GM12878 (cell line): ENCODE results near the gene SPART. TPM values are rescaled to one million over a fixed set of nuclear protein-coding genes. Genes with fewer than 3 reads are reported as not detected.

Experiments
- ATAC-seq: fragments of 200-7000 bp; cut with Tn5 transposase; 3 replicates; pipeline ENCODE4 v1.9.1; 2020; ENCODE audit warnings: mild to moderate bottlenecking, moderate library complexity
- BruUV-seq: library from RNA; stranded (reverse); fragments of 400-500 nt; replicated peaks from 2 replicates; lab custom pipeline; 2021; lab: Mats Ljungman, UMichigan
- CTCF ChIA-PET: fragments of 300-600 bp; sonication (Branson Sonifier 250); formaldehyde crosslinking; extraction: SDS; loops from one replicate; lab custom pipeline; 2021; ENCODE audit warnings: inconsistent platforms; lab: Yijun Ruan, JAX
- POLR2A ChIA-PET: fragments of 350-600 bp; formaldehyde crosslinking; extraction: SDS; loops from one replicate; lab custom pipeline; 2021; ENCODE audit warnings: inconsistent platforms; lab: Charles Lee
- RAD21 ChIA-PET: fragments of 300-600 bp; sonication (Branson Sonifier 250); formaldehyde crosslinking; loops from one replicate; lab custom pipeline; 2023; ENCODE audit warnings: antibody characterized with exemption; ENCODE audit not compliant: unreplicated experiment; lab: Charles Lee
- SMC1A ChIA-PET: fragments of 300-600 bp; sonication (Branson Sonifier 250); formaldehyde crosslinking; loops from one replicate; lab custom pipeline; 2023; ENCODE audit not compliant: unreplicated experiment, uncharacterized antibody; lab: Charles Lee
- DNase-seq: peaks from one replicate; pipeline ENCODE4 v3.0.0-alpha.2; 2011; ENCODE audit warnings: low read depth, low spot score
- FAIRE-seq: peaks from 3 replicates; lab custom pipeline; 2011; peaks lifted over from hg19 to GRCh38; lab: Jason Lieb, UNC
- H2AFZ ChIP-seq: 2 replicates; pipeline ENCODE4 v1.6.0; 2011; ENCODE audit warnings: low read depth, low read length, control low read depth; ENCODE audit not compliant: control insufficient read depth
- H3K27ac ChIP-seq: 2 replicates; pipeline ENCODE4 v1.5.1; 2011; ENCODE audit warnings: control low read depth; ENCODE audit not compliant: control insufficient read depth, insufficient read depth
- H3K27me3 ChIP-seq, 2 experiments: replicated peaks in 1 of 2; 2 replicates each; pipeline versions ENCODE4 v1.6.0 to v1.6.1; 2011; ENCODE audit warnings: low read length in 1 of 2; ENCODE audit not compliant: control insufficient read depth in 2 of 2, insufficient read depth in 2 of 2
- H3K36me3 ChIP-seq, 2 experiments: 2 replicates each; pipeline ENCODE4 v1.5.1; 2011; ENCODE audit warnings: low read length in 1 of 2; ENCODE audit not compliant: control insufficient read depth in 2 of 2, insufficient read depth in 2 of 2
- H3K4me1 ChIP-seq: 2 replicates; pipeline ENCODE4 v1.6.1; 2011; ENCODE audit warnings: mild to moderate bottlenecking, low read length, moderate library complexity, mixed read lengths; ENCODE audit not compliant: control insufficient read depth, insufficient read depth
- H3K4me2 ChIP-seq: 2 replicates; pipeline ENCODE4 v1.6.0; 2011; ENCODE audit warnings: control low read depth; ENCODE audit not compliant: control insufficient read depth, insufficient read depth
- H3K4me3 ChIP-seq: fragments of 200-600 bp; sonication (generic); 2 replicates; pipeline ENCODE4 v1.5.1; 2016
- H3K79me2 ChIP-seq: 2 replicates; pipeline ENCODE4 v1.6.0; 2011; ENCODE audit warnings: low read length; ENCODE audit not compliant: control insufficient read depth, insufficient read depth
- H3K9ac ChIP-seq: 2 replicates; pipeline ENCODE4 v1.8.0; 2011; ENCODE audit warnings: low read length, control low read depth, mixed read lengths; ENCODE audit not compliant: control insufficient read depth, insufficient read depth
- H3K9me3 ChIP-seq: replicated peaks from 3 replicates; pipeline ENCODE4 v1.5.1; 2011; ENCODE audit warnings: mild to moderate bottlenecking, low read length; ENCODE audit not compliant: control insufficient read depth, insufficient read depth
- H4K20me1 ChIP-seq: 2 replicates; pipeline ENCODE4 v1.6.0; 2011; ENCODE audit not compliant: control insufficient read depth, insufficient read depth
- DPF2 ChIP-seq: fragments of 450-650 bp; IDR thresholded peaks from 2 replicates; pipeline ENCODE4 v1.6.1; 2017; ENCODE audit warnings: mild to moderate bottlenecking
- NFYB ChIP-seq: IDR thresholded peaks from 2 replicates; pipeline ENCODE4 v1.6.1; 2011; ENCODE audit warnings: low read depth, mild to moderate bottlenecking, low read length, improper control_type of control experiment, moderate library complexity; ENCODE audit not compliant: insufficient read depth
- POU2F2 ChIP-seq: IDR thresholded peaks from 3 replicates; pipeline ENCODE4 v1.6.1; 2011; ENCODE audit warnings: low read depth, mild to moderate bottlenecking, low read length, borderline replicate concordance
- WGBS: methylation state at CpG from one replicate; pipeline ENCODE4 v1.1.6; 2016; ENCODE audit warnings: low lambda C conversion rate; ENCODE audit not compliant: insufficient replicate concordance, insufficient coverage; ENCODE audit errors: missing lambda C conversion rate; 5-methylcytosine and 5-hydroxymethylcytosine counted together
- in situ Hi-C: fragments of 300-500 bp; cut with MboI; formaldehyde crosslinking; loops from 9 replicates; pipeline ENCODE4 v1.14.3; 2018; ENCODE audit warnings: mixed read lengths
- intact Hi-C: fragments of 100-400 bp; cut with micrococcal nuclease; formaldehyde crosslinking; loops from one replicate; pipeline ENCODE4 v1.14.2; 2022; ENCODE audit not compliant: unreplicated experiment
- polyA plus RNA-seq, 11 experiments: library from polyadenylated mRNA; depleted of rRNA in 4 of 11; unstranded in 6 of 11; stranded (reverse) in 5 of 11; fragments of >200 nt; fragmentation: Nextera tagmentation in 4 of 11; fragmentation: Illumina TruSeq in 1 of 11; extraction: Ambion mirVana in 4 of 11; extraction: Trizol in 1 of 11; gene quantifications; 1 replicate in 1 of 11; 2 replicates in 10 of 11; pipeline versions ENCODE4 v1.2.1 to v1.2.3, GENCODE V29; 2011 to 2016; ENCODE audit warnings: inconsistent platforms in 2 of 11, missing spikeins in 2 of 11, low read depth in 1 of 11
- total RNA-seq, 4 experiments: library from RNA; depleted of rRNA in 3 of 4; stranded (reverse); fragments of >200 nt in 3 of 4; fragmentation: Illumina TruSeq in 1 of 4; extraction: Trizol in 1 of 4; gene quantifications; 2 replicates each; pipeline versions ENCODE4 v1.2.1 to v1.2.3, GENCODE V29; 2013 to 2021
- TF ChIP-seq, protein P1 (sequence below): IDR thresholded peaks from 2 replicates; pipeline ENCODE4 v1.6.1; 2011; ENCODE audit warnings: borderline replicate concordance, low read depth, mild to moderate bottlenecking, moderate library complexity, low read length; ENCODE audit not compliant: insufficient read depth, poor library complexity, severe bottlenecking
- TF ChIP-seq, protein P2 (sequence below): IDR thresholded peaks from 2 replicates; pipeline ENCODE4 v1.6.1; 2012; ENCODE audit warnings: low read depth, low read length, improper control_type of control experiment
- TF ChIP-seq, protein P3 (sequence below): IDR thresholded peaks from 2 replicates; pipeline ENCODE4 v1.6.1; 2012; ENCODE audit warnings: mild to moderate bottlenecking, low read depth, low read length
- TF ChIP-seq, protein P4 (sequence below), 3 experiments: IDR thresholded peaks in 2 of 3; conservative IDR thresholded peaks in 1 of 3; 2 replicates each; pipeline ENCODE4 v1.5.1; 2011; ENCODE audit warnings: low read depth in 3 of 3, low read length in 3 of 3, mild to moderate bottlenecking in 3 of 3, control low read depth in 2 of 3, moderate library complexity in 2 of 3, inconsistent platforms in 1 of 3, mixed read lengths in 1 of 3; ENCODE audit not compliant: control insufficient read depth in 2 of 3, insufficient read depth in 1 of 3; ENCODE audit errors: extremely low read depth in 1 of 3

The SPART gene
- total and polyA plus RNA-seq, 10 of the 15 experiments (the other 5 are each of a cell fraction or from before 2014, with no cell fraction given), result 17.6 to 74.6 (median 42.1) TPM

DNA sequence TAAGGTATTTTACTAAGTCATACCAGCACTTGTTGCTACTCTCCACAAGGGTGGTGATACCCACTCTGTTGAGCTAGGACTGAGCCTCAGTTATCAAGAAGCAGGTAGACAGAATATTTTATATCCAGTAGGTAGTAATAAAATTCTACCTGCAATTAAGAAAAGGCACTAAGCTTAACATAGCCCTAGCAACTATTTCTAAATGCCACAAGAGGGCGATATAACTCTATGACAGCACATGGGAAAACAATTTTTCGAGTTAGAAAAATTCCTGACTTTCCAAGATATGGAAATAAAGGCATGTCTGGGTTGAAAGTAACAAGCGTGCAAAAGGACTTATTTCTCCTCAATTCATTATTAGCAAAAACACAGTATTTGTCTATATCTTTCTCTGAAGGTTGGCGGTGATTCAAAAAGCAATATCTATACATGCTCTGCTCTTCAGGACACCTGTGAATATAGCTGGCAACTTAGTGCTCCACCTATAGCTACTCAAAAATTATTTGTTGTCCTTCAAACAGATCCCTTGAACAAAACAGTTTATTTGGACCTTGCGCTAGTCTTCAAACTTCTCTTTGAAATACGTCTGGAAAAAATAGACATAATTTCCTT is 63.3 kb downstream of the SPART start (continued):
- TF ChIP-seq, protein P1, sequence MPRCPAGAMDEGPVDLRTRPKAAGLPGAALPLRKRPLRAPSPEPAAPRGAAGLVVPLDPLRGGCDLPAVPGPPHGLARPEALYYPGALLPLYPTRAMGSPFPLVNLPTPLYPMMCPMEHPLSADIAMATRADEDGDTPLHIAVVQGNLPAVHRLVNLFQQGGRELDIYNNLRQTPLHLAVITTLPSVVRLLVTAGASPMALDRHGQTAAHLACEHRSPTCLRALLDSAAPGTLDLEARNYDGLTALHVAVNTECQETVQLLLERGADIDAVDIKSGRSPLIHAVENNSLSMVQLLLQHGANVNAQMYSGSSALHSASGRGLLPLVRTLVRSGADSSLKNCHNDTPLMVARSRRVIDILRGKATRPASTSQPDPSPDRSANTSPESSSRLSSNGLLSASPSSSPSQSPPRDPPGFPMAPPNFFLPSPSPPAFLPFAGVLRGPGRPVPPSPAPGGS, result no peak
- TF ChIP-seq DPF2, result no peak

DNA sequence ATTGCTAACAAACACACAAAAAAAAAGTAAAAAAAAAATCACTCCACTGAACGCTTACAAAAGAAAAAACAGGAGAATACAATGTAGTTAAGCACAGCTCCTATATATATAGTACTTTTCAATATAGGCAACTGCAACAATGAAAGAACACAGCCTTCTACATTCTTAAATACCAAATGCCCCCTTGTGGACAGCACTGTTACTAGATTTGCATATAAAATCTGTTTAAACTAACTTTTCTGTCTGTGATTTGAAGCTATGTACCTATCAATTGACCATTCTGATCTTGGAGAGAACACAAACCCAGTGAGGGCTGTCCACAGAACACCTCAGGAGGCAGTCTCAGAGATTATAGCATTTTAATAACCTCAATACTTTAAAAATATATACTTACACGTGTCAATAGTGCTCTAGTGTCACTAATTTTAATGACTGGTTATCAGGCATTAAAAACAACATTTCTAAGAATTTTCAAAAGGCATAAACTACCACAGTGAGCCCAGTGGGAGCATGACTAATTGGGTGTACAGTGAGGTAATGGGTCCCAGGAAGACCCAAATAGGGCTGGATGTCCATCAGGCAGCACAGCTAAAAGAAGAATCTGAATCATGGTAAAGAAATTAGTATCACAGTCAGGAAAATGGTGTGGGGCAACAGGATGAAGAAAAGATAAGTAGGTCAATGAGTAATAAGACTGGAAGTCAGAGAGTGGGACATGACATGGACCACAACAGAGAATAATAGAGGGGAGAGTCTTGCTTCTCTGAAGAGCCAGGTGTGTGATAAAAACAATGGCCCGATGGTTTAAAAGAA is 70.8 kb downstream of the SPART start:
- Histone ChIP-seq H3K79me2 (no peaks in the 10 kb centered on the region), H3K4me1 (no peaks in the 10 kb centered on the region), H3K9me3 (no peaks in the 10 kb centered on the region), H3K4me3 (no peak overlapping the region), H4K20me1 (no peaks in the 10 kb centered on the region), H3K27ac (no peak overlapping the region), H3K4me2 (no peak overlapping the region), H2AFZ (no peak overlapping the region), H3K36me3 (no peaks in the 10 kb centered on the region), H3K27me3 (no peaks in the 10 kb centered on the region), H3K9ac (no peak overlapping the region)
- in situ Hi-C loops, result loop anchor here (5.0 kb wide), 1 partner anchor 298 kb away; no protein-coding TSS in a partner anchor
- intact Hi-C loops, result loop anchor here (1.0 kb wide), 1 partner anchor 297 kb away; no protein-coding TSS in a partner anchor
- SMC1A ChIA-PET, result interaction anchor here (0.9 to 4.4 kb wide), 6 partner anchors 11 to 297 kb away, joined by 3 to 59 read pairs (median 4); no protein-coding TSS in a partner anchor
- peak; percentile 69 for ATAC-seq
- no peak for FAIRE-seq
- no peak for DNase-seq
- POLR2A ChIA-PET, result interaction anchor here (1.4 kb wide), 1 partner anchor 10 kb away, joined by 3 read pairs; no protein-coding TSS in a partner anchor
- WGBS, result 12% methylated on average over 3 of the region's 3 CpGs
- CTCF ChIA-PET, result interaction anchor here (0.6 to 6.4 kb wide), 21 partner anchors 8 to 372 kb away, joined by 3 to 122 read pairs (median 4); partner anchors contain the start of gene SPART
- RAD21 ChIA-PET, result interaction anchor here (0.9 to 6.2 kb wide), 6 partner anchors 11 to 297 kb away, joined by 3 to 81 read pairs (median 4); no protein-coding TSS in a partner anchor
- BruUV-seq, result no TSS peak
- TF ChIP-seq NFYB, result no peak
- TF ChIP-seq, protein P2, sequence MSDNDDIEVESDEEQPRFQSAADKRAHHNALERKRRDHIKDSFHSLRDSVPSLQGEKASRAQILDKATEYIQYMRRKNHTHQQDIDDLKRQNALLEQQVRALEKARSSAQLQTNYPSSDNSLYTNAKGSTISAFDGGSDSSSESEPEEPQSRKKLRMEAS, result no peak
- TF ChIP-seq, protein P3, sequence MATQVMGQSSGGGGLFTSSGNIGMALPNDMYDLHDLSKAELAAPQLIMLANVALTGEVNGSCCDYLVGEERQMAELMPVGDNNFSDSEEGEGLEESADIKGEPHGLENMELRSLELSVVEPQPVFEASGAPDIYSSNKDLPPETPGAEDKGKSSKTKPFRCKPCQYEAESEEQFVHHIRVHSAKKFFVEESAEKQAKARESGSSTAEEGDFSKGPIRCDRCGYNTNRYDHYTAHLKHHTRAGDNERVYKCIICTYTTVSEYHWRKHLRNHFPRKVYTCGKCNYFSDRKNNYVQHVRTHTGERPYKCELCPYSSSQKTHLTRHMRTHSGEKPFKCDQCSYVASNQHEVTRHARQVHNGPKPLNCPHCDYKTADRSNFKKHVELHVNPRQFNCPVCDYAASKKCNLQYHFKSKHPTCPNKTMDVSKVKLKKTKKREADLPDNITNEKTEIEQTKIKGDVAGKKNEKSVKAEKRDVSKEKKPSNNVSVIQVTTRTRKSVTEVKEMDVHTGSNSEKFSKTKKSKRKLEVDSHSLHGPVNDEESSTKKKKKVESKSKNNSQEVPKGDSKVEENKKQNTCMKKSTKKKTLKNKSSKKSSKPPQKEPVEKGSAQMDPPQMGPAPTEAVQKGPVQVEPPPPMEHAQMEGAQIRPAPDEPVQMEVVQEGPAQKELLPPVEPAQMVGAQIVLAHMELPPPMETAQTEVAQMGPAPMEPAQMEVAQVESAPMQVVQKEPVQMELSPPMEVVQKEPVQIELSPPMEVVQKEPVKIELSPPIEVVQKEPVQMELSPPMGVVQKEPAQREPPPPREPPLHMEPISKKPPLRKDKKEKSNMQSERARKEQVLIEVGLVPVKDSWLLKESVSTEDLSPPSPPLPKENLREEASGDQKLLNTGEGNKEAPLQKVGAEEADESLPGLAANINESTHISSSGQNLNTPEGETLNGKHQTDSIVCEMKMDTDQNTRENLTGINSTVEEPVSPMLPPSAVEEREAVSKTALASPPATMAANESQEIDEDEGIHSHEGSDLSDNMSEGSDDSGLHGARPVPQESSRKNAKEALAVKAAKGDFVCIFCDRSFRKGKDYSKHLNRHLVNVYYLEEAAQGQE, result no peak
- TF ChIP-seq, protein P4, sequence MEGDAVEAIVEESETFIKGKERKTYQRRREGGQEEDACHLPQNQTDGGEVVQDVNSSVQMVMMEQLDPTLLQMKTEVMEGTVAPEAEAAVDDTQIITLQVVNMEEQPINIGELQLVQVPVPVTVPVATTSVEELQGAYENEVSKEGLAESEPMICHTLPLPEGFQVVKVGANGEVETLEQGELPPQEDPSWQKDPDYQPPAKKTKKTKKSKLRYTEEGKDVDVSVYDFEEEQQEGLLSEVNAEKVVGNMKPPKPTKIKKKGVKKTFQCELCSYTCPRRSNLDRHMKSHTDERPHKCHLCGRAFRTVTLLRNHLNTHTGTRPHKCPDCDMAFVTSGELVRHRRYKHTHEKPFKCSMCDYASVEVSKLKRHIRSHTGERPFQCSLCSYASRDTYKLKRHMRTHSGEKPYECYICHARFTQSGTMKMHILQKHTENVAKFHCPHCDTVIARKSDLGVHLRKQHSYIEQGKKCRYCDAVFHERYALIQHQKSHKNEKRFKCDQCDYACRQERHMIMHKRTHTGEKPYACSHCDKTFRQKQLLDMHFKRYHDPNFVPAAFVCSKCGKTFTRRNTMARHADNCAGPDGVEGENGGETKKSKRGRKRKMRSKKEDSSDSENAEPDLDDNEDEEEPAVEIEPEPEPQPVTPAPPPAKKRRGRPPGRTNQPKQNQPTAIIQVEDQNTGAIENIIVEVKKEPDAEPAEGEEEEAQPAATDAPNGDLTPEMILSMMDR (IDR thresholded peaks at IDR 0.05 in 2 of 3, conservative IDR thresholded peaks at IDR 0.05 in 1 of 3; ENCODE audit: control insufficient read depth in 2 of 3, extremely low read depth in 1 of 3, insufficient read depth in 1 of 3, low read depth in 3 of 3, low read length in 3 of 3), result peak; percentile 36 to 55 (median 45); a peak in 5 of 6 replicates
- TF ChIP-seq POU2F2, result peak; percentile 28; the same call in 1 of the 3 replicates
